HK-2 (cell line): Measurements from ENCODE around the gene POMT2.

Source experiments
- DNase-seq: peaks from one replicate; pipeline ENCODE4 v3.0.0-alpha.2; 2018; ENCODE audit not compliant: unreplicated experiment

Gene POMT2

DNA sequence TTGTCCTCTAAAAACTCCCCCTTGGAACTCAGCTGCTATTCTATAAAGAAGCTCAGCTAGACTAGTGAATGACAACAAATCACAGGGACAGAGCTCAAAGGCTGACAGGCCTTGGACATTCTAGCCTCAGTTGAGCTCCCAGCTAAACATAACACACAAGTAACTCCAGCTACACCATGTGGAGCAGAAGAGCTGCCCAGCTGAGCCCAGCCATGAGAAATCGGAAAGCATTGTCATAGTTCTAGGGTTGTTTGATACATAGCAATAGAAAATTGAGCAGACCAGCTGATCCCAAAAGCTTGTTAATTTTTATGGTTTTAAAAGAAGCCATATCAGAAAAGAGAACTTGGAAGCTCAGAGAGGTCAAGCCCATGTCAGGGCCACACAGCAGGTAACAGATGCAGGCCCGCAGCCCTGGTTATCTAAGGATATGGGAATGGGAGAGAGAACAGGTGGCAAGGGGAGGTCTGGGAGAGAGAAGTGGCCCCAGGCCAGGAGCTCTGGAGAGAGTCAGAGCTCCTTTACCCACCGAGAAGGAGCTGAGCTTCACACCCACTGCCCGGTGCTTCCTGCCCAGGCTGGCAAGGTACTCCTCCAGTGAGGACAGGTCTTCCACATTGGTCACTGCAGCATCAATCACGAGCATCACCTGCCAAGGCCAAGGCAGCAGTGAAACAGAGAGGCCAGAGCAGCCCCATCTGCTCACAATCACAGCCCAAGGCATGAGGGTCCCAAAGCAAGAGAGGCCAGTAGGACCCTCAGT lies 52.6 kb downstream of the POMT2 start:
- no peak for DNase-seq

DNA sequence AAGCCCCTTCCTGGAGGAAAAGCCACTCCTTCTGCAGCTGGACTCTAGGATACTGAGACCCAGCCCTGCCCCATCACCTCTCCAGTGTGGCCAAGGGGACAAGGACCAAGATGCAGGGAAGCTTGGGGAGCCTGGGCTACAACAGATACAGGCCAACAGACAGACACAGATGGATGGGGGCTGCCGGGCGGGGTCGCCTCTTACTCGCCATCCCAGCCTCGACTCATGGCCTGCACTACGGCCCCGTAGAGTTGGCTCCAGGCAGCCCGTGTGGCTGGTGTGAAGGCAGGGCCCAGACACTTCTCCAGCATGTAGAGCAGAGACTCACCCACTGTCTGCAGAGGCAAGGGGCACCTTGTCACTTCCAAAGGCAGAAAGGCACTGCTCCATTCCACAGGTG lies 54.3 kb downstream of the POMT2 start:
- DNase-seq, result no peak

- DNase-seq, result no peak
Observed at GRCh38 chr14:77265561-77266335, 54.9 kb downstream of the POMT2 start.

DNA sequence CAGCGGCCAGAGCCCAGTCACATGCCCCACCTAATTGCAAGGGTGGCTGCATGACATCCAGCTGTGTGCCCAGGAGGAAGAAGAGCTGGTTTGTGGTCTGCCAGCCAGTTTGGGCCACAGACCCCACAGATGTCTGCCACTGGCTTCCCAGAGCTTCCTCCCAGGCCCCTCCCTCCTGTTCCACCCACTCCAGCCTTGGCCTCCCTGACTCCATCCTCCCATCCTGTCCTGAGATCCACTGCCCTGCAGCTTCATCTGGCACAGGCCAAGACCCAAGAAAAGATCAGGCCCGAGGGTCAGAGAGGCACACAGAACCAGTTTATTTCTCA lies 55.5 kb downstream of the POMT2 start:
- no peak for DNase-seq

DNA sequence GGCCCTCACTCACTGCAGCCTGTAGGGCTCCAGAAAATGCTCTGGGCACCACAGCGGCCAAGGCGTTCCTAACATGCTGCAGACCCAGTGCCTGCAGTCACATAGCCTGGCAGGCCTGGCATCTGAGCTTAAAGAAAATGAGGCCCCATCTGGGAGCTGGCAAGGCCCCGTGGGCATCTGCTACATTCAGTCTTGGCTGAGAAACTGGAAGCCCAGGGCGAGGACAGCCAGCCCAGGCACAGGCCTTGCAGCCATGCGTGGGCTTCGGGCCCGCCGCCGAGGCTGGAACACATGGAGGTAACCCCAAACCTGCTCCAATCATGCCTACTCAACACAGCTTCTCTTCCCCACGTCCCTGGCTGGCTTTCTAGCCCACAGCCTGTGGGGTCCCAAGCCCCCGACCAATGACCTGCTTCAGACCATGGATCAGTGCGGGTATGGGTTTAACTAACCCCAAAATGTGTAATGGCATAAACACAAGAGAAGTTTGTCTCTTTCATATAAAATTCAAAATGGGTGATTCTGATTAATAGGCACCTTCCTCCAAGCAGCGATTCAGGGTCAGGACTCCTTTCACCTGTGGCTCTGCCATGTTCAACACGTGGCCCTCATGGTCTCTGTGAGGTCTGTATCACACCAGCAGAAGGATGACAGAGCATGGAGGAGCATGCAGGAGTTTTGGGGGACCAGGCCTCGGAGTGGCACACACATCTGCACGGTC lies 56.1 kb downstream of the POMT2 start:
- no peak for DNase-seq

- no peak for DNase-seq
Observed at GRCh38 chr14:77260631-77261030, 60.1 kb downstream of the POMT2 start.

DNA sequence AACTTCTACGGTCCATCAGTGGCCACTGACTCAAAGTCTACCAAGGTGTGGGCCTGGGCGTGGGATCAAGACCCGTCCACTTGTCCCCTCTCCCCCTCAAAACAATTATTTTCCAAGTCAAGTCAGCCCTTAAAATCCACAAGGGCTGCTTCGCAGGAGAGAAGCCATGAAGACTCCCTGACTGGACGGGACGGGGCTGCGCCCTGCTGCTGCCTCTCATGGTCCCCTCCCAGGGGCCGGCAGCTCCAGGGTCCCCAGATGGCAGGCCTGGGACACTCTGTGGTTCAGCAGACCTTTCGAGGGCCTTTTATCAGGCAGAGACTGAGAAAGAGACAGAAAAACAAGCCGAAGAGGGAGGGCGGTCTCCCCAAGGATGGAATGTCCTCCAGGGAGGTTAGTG lies 60.5 kb downstream of the POMT2 start:
- DNase-seq, result no peak

GRCh38 chr14:77259025-77259715 lies 61.5 kb downstream of the POMT2 start:
- DNase-seq, result no peak

GRCh38 chr14:77258566-77258965 lies 62.1 kb downstream of the POMT2 start:
- DNase-seq, result no peak

- DNase-seq, result no peak
Observed at GRCh38 chr14:77257700-77258099, 63.0 kb downstream of the POMT2 start.

DNA sequence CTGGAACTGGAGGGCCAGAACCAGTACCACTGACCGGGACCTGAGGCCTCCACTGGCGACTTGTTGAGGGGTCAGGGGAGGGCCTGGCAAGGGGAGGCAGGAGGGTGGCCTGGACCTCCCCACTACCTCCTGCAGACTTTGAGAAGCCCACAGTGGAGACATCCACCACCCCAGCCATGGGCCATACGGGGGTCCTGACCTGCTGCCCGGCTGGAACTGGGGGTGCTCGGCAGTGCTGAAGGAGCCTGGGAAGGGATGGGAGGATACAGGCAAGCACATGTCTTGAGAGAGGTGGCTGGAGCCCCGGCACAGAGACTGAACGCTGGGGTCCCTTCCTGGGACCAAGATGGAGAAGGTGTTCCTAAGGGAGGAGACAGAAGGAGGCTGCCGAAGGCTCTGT lies 64.0 kb downstream of the POMT2 start:
- DNase-seq, result no peak

DNA sequence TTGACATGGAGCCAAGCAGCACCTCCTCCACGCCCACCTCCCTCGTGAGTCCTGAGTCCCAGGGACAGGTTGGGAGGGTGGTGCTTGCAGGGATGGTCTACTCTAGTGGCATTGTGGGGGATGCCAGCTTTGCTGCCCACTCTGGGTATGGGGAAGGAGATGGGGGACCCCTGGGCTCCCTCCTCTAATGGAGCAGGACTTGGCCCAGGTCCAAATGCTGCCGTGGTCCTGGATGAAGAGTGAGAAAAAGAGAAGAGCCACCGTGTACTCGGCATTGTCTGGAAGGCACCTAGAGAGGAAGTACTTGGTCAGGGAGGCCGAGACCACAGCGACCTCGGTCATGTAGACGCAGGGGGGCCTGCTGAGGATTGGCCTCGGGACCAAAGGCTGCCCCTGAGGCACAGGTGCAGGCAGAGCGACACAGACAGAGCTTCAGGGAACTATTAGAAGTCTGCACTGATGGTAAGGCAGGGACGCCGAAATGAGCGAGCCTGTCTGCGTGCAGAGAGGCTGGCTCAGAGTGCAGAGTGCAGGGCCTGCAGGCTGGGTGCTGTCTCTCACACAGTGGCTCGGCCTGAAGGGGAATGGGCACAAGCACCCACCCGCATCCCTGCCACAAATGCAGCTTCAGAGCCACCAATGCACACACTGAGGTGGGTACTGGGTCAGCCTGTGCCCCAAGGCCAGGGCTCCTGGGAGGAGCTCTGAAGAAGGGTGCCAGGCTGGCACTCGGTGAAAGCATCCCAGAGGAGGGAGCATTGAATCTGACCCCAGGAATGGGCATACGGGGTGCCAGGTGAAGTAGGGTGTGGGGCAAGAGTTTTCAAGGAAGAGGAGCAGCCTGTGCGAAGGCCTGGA lies 67.1 kb downstream of the POMT2 start:
- no peak for DNase-seq

DNA sequence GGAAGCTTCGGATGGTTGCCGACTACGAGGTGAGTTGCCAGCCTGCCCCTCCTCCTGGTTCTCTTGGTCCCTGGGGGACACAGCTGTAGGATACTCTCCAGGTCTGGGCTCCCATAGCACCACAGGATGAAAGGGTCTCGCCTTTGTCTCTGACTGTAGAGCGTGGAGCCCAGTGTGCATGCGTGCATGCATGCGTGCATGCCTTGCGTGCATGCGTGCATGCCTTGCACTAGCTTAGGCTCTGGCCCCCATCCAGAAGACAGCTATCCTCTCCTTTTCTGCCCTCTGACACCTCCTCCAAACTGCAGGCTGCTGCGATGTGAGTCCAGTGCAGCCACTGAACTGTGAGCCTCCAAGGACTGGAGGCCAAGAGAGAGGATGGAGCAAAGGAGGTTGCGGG lies 68.8 kb downstream of the POMT2 start:
- DNase-seq, result no peak

DNA sequence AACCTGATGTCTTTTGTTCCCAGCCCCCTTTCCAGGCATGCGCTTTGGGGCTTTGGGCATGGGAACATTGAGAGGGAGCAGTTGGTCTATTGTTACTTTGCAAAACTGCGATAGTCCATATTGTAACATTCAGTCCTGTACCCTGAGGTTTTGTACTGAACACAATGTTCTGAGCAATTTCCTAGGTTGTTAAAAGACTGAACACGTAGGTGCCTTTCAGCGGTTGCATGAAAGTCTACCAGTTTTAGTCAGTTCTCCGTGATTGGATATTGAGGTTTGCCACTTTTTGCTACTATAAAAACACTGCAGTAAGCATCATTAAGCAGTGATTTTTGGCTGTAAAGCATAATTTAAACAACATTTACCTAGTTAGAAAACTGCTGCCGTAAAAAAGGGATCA lies 69.8 kb downstream of the POMT2 start:
- no peak for DNase-seq

DNA sequence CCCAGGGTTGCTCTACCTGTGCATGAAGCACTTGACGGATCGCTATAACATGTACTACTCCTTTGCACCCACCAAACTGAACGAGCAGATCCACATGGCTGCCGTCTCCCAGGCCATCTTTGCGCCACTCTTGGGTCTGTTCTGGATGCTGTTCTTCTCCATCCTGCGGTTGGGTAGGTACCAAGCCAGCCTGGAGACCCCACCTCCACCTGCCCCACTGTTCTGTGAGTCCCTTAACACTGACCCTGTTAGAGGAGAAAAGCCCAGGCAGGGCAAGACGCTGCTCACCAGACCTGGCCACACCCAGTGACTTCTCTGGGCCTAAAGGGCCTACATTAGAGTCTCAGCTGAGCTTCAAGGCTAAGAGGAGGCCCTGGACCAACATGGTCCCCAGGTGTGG lies 71.4 kb downstream of the POMT2 start:
- no peak for DNase-seq

DNA sequence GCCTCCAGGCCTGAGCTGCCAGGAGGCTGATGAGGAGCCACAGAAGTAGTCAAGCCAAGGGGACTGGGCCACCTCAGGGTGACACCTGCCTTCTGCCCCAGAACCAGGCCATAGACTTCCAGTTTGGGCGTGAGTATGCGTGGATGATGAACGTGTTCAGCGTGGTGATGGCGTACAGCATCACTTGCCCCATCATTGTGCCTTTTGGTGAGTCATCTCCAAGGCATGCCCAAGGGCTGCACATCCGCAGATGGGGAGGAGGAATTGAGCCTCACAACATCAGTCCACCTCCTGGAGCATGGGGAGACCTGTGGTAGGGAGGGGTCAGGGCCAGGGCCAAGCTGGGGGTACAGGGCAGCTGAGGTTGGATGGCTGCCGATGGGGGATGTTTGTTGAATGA lies 72.0 kb downstream of the POMT2 start:
- no peak for DNase-seq

DNA sequence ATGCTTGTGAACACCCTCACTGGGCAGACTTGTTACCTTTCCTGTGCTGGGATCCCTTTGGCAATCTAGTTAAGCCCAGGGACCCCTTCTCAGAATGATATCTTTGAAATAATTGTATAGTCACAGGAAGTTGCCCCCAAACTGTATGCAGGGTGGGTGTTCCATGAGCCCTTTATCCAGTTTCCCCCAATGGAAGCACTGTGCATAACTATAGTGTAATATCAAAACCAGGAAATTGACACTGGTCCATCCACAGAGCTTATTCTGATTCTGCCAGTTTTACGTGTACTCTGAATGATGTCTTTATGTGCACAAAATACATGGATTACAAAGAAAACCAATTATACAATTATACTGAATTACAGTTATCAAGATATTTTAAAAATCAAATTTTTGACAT lies 73.9 kb downstream of the POMT2 start:
- no peak for DNase-seq

DNA sequence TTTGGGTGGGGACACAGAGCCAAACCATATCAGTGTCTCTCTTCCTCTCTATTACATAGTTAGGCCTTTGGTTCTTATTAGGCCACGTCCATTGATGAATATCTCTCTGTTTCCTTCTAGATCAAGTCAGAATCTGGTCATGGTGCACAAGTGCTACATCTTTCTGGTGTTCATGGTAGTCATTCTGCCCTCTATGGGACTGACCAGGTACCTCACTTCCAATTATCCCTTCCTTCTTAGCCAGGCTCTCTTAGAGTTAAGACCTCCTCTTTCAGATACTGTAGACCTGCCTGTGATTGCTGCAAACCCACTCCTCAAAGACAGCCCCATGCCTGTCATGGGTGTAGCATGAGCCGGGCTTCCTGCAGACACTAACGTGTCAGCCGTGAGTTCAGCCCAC lies 74.9 kb downstream of the POMT2 start:
- DNase-seq, result no peak

DNA sequence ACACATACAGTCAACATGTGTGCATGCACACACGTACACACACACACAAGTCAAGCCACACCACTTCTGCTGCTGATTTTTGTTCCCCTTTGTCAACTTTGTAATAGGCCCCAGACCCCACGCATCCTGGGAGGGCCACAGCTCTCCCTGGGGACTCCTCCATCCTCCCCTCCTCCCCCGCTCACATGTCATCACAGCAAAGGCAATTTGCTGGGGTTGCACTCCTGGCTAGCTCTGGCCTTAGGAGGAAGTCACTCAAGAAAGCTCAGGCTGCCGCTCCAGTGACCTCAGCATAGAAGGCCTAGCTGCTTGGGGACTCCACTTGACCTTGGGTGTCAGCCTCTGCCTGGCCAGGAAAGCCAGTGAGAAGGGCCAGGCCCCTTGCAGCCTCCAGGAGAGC lies 76.8 kb downstream of the POMT2 start:
- DNase-seq, result no peak

GRCh38 chr14:77242752-77243151 lies 77.9 kb downstream of the POMT2 start:
- DNase-seq, result no peak

GRCh38 chr14:77241955-77242354 lies 78.7 kb downstream of the POMT2 start:
- DNase-seq, result no peak
